Measurements from ENCODE around the gene PAPOLA. TPM values are rescaled to one million over a fixed set of nuclear protein-coding genes. Genes with fewer than 3 reads are reported as not detected.
"Not testable (repeated sequence)": the region's sequence is repeated elsewhere in the genome, so short reads cannot be mapped to it uniquely, and the experiment has no call there.

The PAPOLA gene
- total and polyA plus RNA-seq, 5 donors = 84.7 to 184 (median 153) TPM

DNA sequence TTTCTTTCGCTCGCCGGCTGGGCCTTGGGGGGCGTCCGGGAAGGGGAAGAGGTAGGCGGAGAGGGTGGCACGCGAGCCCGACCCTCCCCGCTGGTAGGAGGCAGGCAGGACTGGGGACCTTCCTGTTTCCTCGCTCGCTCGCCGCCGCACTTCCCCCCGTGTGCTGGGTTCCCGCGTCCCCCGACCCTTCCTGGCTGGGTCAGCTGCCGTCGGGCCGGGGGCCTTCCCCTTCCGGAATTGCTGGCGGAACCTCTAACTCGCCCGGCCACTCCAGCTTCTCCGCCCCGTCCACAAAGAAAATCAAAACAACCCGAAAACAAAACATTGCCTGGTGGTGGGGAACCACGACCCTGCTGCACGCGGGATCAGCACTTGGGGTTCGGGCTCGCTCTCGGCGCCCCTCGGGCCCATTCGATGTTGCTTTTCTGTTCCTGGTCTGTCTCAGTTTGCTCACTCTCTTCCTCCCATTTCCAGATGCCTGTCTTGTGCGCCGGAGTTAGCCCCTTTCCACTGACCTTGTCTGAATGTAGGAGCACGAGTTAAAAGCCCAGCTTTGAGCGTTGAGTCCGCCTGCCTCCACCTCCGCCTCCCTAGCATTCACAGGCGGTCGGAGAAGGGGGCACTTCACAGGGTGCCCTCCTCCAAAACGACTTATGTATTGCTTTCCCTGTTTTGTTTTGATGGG lies 581 bp downstream of the PAPOLA start:
- Histone ChIP-seq H3K4me1 (ENCODE audit: control insufficient read depth, insufficient read depth, low read length) (peaks cover 8% of the 10 kb centered on the region), H3K4me3 (ENCODE audit: low read length) (peak overlapping the region; percentile 74), H3K27ac (ENCODE audit: low read length) (peak overlapping the region; percentile 81), H3K9me3 (ENCODE audit: control insufficient read depth, low read length) (no peaks in the 10 kb centered on the region), H3K27me3 (ENCODE audit: control insufficient read depth, insufficient read depth) (no peaks in the 10 kb centered on the region)
- ATAC-seq = peak; percentile 57 to 75
- peak; percentile 63 to 84 (median 81) for DNase-seq
- WGBS = under 1% methylated on average over 47 of the region's 47 CpGs
- intact Hi-C loops (cut with DNase I) = no loop called here

- peak overlapping the region; percentile 74 for H3K4me3 ChIP-seq (ENCODE audit: low read length)
- H3K4me1 ChIP-seq (ENCODE audit: control insufficient read depth, insufficient read depth, low read length) = peaks cover 10% of the 10 kb centered on the region
- H3K9me3 ChIP-seq (ENCODE audit: control insufficient read depth, low read length) = no peaks in the 10 kb centered on the region
- peak overlapping the region; percentile 81 for H3K27ac ChIP-seq (ENCODE audit: low read length)
- ATAC-seq = no peak
- H3K27me3 ChIP-seq (ENCODE audit: control insufficient read depth, insufficient read depth) = no peaks in the 10 kb centered on the region
- WGBS = 6% methylated on average over 5 of the region's 5 CpGs
- intact Hi-C loops (cut with DNase I) = no loop called here
- no peak for DNase-seq
Observed at GRCh38 chr14:96503306-96503679, 1.1 kb downstream of the PAPOLA start.

- ATAC-seq; H3K27me3 ChIP-seq (ENCODE audit: control insufficient read depth, insufficient read depth); intact Hi-C loops (cut with DNase I); H3K4me1 ChIP-seq (ENCODE audit: control insufficient read depth, insufficient read depth, low read length); H3K27ac ChIP-seq (ENCODE audit: low read length); H3K9me3 ChIP-seq (ENCODE audit: control insufficient read depth, low read length); H3K4me3 ChIP-seq (ENCODE audit: low read length): not testable (repeated sequence)
- peak in 1 of 3 donors; percentile 38 for DNase-seq
- 90% methylated on average over 12 of the region's 12 CpGs for WGBS
Observed at GRCh38 chr14:96504353-96504752, 2.2 kb downstream of the PAPOLA start.

DNA sequence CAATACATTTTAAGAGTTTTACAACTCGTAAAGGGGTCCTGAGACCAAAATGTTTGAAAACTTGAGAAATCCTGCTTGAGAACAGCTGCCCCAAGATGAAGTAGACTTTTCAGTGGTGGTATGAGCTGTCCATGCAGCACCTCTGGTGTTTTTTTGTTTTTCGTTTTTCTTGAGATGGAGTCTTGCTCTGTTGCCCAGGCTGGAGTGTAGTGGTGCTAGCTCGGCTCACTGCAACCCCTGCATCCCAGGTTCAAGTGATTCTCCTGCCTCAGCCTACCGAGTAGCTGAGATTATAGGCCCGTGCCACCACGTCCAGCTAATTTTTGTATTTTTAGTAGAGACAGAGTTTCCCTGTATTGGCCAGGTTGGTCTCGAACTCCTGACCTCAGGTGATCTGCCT lies 5.5 kb downstream of the PAPOLA start:
- ATAC-seq (no peak), DNase-seq (no peak)
- intact Hi-C loops (cut with DNase I) = no loop called here
- no peak overlapping the region for H3K4me3 ChIP-seq (ENCODE audit: low read length)
- no peaks in the 10 kb centered on the region for H3K27me3 ChIP-seq (ENCODE audit: control insufficient read depth, insufficient read depth)
- H3K4me1 ChIP-seq (ENCODE audit: control insufficient read depth, insufficient read depth, low read length) = peaks cover 10% of the 10 kb centered on the region
- H3K9me3 ChIP-seq (ENCODE audit: control insufficient read depth, low read length) = no peaks in the 10 kb centered on the region
- H3K27ac ChIP-seq (ENCODE audit: low read length) = no peak overlapping the region
- 92% methylated on average over 7 of the region's 7 CpGs for WGBS

- intact Hi-C loops (cut with DNase I) = no loop called here
- 83% methylated on average over 5 of the region's 5 CpGs for WGBS
- ATAC-seq = peak in 1 of 2 donors; percentile 46
- Histone ChIP-seq H3K4me3 (ENCODE audit: low read length) (no peak overlapping the region), H3K9me3 (ENCODE audit: control insufficient read depth, low read length) (no peaks in the 10 kb centered on the region), H3K27me3 (ENCODE audit: control insufficient read depth, insufficient read depth) (no peaks in the 10 kb centered on the region), H3K27ac (ENCODE audit: low read length) (no peak overlapping the region), H3K4me1 (ENCODE audit: control insufficient read depth, insufficient read depth, low read length) (peaks cover 12% of the 10 kb centered on the region)
- DNase-seq = no peak
Observed at GRCh38 chr14:96508900-96509299, 6.7 kb downstream of the PAPOLA start.

DNA sequence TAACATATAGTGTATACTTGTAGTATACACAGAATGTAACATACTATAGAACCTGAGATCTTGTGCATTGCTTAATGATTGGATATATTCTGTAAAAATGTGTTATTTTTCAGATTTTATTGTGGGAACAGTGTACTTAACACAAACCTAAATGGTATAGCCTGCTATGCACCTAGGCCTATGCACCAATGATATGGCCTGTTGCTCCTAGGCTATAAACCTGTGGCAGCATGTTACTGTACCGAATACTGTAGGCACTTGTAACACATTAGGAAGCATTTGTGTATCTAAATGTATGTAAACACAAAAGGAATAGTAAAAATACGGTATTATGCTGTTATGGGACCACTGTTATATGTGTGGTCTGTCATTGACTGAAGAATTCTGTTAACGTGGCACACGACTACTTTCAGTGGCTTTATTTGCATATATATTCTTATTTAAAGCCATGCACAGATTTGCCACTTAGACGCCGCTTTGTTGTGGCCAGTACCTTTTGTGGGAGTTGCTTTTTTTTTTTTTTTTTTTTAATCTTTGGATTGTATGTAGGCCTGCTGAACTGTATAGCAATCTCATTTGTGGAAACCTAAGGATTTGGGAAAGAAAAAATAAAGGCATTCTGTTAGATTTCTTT lies 7.4 kb downstream of the PAPOLA start:
- H3K4me3 ChIP-seq (ENCODE audit: low read length) = no peak overlapping the region
- H3K4me1 ChIP-seq (ENCODE audit: control insufficient read depth, insufficient read depth, low read length) = peaks cover 12% of the 10 kb centered on the region
- H3K27me3 ChIP-seq (ENCODE audit: control insufficient read depth, insufficient read depth) = no peaks in the 10 kb centered on the region
- ATAC-seq = peak in 1 of 2 donors; percentile 27
- H3K27ac ChIP-seq (ENCODE audit: low read length) = no peak overlapping the region
- no peak for DNase-seq
- H3K9me3 ChIP-seq (ENCODE audit: control insufficient read depth, low read length) = no peaks in the 10 kb centered on the region
- intact Hi-C loops (cut with DNase I) = no loop called here
- WGBS = 76% methylated on average over 6 of the region's 6 CpGs

DNA sequence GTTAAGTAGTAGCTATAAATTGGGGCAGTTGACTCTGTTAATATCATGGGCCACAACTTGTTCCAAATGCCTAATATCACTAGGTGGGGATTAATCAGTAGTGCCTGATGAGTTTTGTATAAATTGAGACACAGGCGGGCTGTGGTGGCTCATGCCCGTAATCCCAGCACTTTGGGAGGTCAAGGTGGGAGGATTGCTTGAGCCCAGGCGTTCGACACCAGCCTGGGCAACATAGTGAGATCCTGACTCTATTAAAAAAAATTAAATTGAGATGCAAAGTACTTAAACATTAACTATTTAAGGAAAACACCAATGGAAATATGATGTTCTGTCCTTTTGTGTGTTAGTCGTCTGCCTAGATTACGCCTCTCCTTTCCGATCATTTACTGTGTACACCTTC lies 9.0 kb downstream of the PAPOLA start:
- intact Hi-C loops (cut with DNase I) = no loop called here

GRCh38 chr14:96511667-96512066 lies 9.5 kb downstream of the PAPOLA start:
- ATAC-seq = no peak
- intact Hi-C loops (cut with DNase I) = no loop called here

More for the DNA sequence above, 9.0 kb downstream of the PAPOLA start:
- H3K4me1 ChIP-seq (ENCODE audit: control insufficient read depth, insufficient read depth, low read length) = peaks cover 7% of the 10 kb centered on the region
- no peaks in the 10 kb centered on the region for H3K9me3 ChIP-seq (ENCODE audit: control insufficient read depth, low read length)
- DNase-seq = peak in 1 of 3 donors; percentile 13
- H3K27me3 ChIP-seq (ENCODE audit: control insufficient read depth, insufficient read depth) = no peaks in the 10 kb centered on the region
- no peak overlapping the region for H3K4me3 ChIP-seq (ENCODE audit: low read length)
- WGBS = 88% methylated on average over 7 of the region's 7 CpGs
- H3K27ac ChIP-seq (ENCODE audit: low read length) = no peak overlapping the region
- no peak for ATAC-seq

DNA sequence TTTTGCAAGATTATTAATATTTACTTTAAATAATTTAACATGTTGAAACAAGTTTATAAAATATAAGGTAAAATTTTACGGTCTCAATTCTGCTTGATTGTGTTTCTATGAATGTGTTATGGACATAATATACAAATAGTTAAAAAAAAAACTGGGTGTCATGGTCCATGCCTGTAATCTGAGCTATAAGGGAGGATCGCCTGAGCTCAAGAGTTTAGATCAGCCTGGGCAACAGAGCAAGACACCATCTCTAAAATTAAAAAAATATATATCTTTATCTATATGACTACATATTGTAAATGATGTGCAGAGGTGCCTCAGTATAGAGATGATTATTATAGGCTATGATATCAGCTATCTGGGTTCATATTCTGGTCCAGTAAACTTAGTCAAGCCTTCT lies 9.9 kb downstream of the PAPOLA start:
- no peaks in the 10 kb centered on the region for H3K9me3 ChIP-seq (ENCODE audit: control insufficient read depth, low read length)
- no peak overlapping the region for H3K27ac ChIP-seq (ENCODE audit: low read length)
- H3K4me1 ChIP-seq (ENCODE audit: control insufficient read depth, insufficient read depth, low read length) = peaks cover 7% of the 10 kb centered on the region
- intact Hi-C loops (cut with DNase I) = no loop called here
- WGBS = 77% methylated on average over 2 of the region's 2 CpGs
- DNase-seq (no peak), ATAC-seq (no peak)
- H3K4me3 ChIP-seq (ENCODE audit: low read length) = no peak overlapping the region
- H3K27me3 ChIP-seq (ENCODE audit: control insufficient read depth, insufficient read depth) = no peaks in the 10 kb centered on the region

More at GRCh38 chr14:96511667-96512066, 9.5 kb downstream of the PAPOLA start:
- H3K27me3 ChIP-seq (ENCODE audit: control insufficient read depth, insufficient read depth) = no peaks in the 10 kb centered on the region
- no peak overlapping the region for H3K27ac ChIP-seq (ENCODE audit: low read length)
- no peak for DNase-seq
- WGBS = 88% methylated on average over 1 of the region's 1 CpG
- H3K9me3 ChIP-seq (ENCODE audit: control insufficient read depth, low read length) = no peaks in the 10 kb centered on the region
- H3K4me3 ChIP-seq (ENCODE audit: low read length) = no peak overlapping the region
- H3K4me1 ChIP-seq (ENCODE audit: control insufficient read depth, insufficient read depth, low read length) = peaks cover 7% of the 10 kb centered on the region

GRCh38 chr14:96512602-96513397 lies 10.6 kb downstream of the PAPOLA start:
- no peaks in the 10 kb centered on the region for H3K27me3 ChIP-seq (ENCODE audit: control insufficient read depth, insufficient read depth)
- no peak overlapping the region for H3K27ac ChIP-seq (ENCODE audit: low read length)
- intact Hi-C loops (cut with DNase I) = no loop called here
- peaks cover 5% of the 10 kb centered on the region for H3K4me1 ChIP-seq (ENCODE audit: control insufficient read depth, insufficient read depth, low read length)
- no peaks in the 10 kb centered on the region for H3K9me3 ChIP-seq (ENCODE audit: control insufficient read depth, low read length)
- DNase-seq (no peak), ATAC-seq (no peak)
- no peak overlapping the region for H3K4me3 ChIP-seq (ENCODE audit: low read length)
- 80% methylated on average over 5 of the region's 5 CpGs for WGBS

DNA sequence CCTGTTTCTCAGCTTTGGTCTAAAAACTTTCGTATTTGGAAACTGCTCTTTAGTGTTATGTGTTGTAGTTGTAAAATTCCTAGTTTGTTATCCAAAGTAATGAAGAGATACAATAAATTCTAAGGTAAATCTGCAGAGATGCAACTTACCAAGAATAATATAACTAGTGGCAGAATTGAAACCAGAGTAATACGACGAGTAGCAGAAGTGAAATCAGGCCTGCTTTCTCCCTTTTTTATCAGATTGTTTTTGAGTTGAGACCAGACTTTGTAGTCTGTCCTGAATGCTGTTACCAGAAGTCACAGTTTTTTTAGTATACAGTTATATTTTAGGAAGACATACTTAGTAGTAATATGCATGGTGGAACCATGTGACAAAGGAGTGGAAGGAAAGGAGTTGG lies 12.5 kb downstream of the PAPOLA start:
- WGBS = 72% methylated on average over 3 of the region's 3 CpGs
- Histone ChIP-seq H3K27me3 (ENCODE audit: control insufficient read depth, insufficient read depth) (no peaks in the 10 kb centered on the region), H3K27ac (ENCODE audit: low read length) (no peak overlapping the region), H3K4me3 (ENCODE audit: low read length) (no peak overlapping the region), H3K9me3 (ENCODE audit: control insufficient read depth, low read length) (no peaks in the 10 kb centered on the region), H3K4me1 (ENCODE audit: control insufficient read depth, insufficient read depth, low read length) (peaks cover 5% of the 10 kb centered on the region)
- DNase-seq (no peak), ATAC-seq (no peak)
- intact Hi-C loops (cut with DNase I) = no loop called here
